Measurements from ENCODE around the gene LRRC28.
A peak's percentile ranks its signal among the peaks of the same experiment; 100 is the strongest.

LRRC28 gene

GRCh38 chr15:99424131-99424571, 172.9 kb downstream of the LRRC28 start:
- DNase-seq: no peak

GRCh38 chr15:99424978-99425656, 173.8 kb downstream of the LRRC28 start:
- peak; percentile 83 for DNase-seq

- DNase-seq: no peak
Observed at GRCh38 chr15:99425657-99426301, 174.5 kb downstream of the LRRC28 start.

DNA sequence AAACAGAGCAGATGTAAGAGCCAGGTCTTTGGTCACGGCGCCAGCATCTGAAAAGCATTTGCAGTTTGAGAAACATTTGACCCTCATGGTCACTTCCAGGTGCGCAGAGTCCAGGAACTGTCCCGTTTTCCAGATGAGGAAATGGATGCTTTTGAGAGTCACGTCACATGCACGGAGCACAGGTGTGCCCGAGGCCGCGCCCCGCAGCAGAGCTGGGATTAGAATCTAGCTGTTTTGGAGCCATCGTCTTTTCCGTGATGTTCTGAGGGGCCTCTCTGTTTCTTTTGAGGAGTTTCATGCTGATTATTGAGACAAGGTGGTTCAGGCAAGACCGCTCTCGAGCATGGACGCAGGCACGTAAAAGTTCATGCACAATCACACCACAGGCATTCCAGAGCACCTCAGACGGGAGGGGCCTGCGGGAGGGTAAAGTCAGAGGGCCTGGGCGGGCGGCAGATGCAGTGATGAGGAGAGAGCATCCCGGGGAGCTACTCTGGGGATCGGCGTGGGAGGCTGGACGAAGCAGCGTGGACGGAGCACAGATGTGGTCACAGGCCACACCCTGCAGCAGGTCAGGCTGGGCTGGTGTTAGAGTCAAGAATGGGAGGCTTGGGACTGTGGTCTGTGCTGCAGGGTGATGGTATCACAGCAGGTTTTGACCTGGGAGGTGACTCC, 175.3 kb downstream of the LRRC28 start:
- no peak for DNase-seq

GRCh38 chr15:99427210-99427609, 175.9 kb downstream of the LRRC28 start:
- DNase-seq: no peak

- no peak for DNase-seq
Observed at GRCh38 chr15:99427668-99428361, 176.5 kb downstream of the LRRC28 start.

- no peak for DNase-seq
Observed at GRCh38 chr15:99429681-99430081, 178.4 kb downstream of the LRRC28 start.

- no peak for DNase-seq
Observed at GRCh38 chr15:99430881-99431401, 179.7 kb downstream of the LRRC28 start.

GRCh38 chr15:99431661-99432091, 180.4 kb downstream of the LRRC28 start:
- DNase-seq: no peak

GRCh38 chr15:99432271-99433025, 181.2 kb downstream of the LRRC28 start:
- DNase-seq: no peak

GRCh38 chr15:99433026-99433756, 181.9 kb downstream of the LRRC28 start:
- DNase-seq: no peak

DNA sequence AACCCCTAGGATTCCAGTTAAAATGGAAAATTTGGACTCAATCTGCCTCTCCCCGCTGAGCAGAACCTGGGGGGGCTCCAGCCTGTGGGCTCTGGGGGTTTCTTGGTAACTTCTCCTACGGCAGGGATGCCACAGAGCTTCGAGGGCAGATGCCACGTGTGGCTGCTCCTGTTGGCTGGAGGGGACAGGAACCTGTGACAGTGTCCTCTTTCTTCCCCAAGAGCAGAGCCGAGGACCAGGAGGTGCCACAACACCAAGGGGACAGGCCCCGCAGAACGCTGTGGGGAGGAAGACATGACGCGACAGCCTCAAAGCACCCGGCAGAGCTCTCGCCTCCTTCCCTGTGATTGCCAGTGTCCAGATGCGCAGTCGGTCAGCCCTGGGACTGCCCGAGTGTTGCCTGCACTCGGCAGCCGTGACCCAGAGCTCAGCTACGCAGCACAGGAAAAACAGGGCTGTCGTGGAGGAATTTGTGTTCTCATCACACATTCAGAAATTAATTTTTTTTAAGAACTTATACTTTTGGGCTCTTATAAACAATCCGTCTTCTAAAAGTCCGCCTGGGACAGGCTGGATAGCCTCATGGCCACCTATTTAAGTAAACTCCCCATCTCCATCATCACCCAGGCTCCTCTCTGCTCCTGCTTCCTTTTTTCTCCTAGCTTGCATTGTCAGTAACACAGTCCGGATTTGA, 182.6 kb downstream of the LRRC28 start:
- DNase-seq: no peak

DNA sequence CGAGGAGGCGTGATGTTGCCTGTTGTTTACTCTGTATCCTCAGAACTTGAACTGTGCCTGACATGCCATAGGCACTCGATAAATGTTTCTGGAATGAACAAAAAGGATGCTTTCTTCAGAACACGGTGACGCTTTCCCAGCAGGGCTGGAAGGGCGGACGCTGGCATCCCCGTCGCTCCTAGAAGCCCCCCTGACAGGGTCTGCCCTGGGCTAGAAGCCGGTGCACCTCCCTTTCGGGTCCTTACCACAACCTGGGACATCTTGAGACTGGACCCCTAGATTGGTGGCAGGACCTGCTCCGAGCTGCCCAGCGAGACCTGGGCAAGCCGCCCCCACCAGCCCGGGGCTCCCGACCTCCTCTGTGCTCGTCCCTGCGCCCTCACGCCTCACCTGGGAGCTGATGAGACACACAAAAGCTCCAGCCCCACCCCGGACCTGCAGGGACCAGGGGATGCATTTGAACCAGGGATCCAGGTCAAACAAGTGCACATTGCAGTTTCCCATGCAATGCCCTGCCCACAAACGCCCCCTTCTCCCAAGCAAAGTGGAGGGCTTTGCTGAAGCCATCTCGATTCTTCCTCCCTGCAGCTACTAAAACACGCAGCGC, 183.3 kb downstream of the LRRC28 start:
- DNase-seq: no peak

- DNase-seq: no peak
Observed at GRCh38 chr15:99435113-99435695, 183.9 kb downstream of the LRRC28 start.

DNA sequence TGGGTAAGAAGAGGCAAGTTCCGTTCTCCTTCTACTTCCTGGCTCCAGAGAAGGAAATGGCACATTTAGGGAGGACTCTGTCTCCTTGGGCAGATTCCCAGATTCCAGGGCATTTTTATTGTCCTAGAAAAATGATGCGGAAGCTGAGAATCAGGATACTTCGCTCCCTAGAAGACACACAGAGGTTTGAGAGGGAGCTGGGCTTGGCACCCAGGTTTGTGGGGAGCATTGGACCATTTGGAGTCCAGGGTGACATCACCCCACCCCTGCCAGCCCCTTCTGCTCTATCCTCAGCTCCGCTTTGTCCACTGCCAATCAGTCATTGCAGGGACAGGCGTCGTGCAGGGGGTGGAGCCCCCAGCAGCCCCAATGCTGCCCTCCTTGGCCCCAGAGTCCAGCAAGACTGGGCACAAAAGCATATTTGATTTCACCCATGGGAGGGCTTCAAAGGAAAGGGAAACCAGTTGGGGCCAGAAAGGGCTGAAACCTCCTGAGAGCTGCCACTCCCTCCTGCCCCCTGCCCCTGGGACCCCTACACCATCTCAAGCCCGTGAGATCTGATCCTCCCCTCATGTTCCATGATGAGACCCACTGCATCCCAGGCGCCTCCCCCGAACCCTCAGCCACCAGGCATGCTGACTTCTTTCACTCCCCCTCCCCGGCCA, 184.7 kb downstream of the LRRC28 start:
- DNase-seq: no peak

DNA sequence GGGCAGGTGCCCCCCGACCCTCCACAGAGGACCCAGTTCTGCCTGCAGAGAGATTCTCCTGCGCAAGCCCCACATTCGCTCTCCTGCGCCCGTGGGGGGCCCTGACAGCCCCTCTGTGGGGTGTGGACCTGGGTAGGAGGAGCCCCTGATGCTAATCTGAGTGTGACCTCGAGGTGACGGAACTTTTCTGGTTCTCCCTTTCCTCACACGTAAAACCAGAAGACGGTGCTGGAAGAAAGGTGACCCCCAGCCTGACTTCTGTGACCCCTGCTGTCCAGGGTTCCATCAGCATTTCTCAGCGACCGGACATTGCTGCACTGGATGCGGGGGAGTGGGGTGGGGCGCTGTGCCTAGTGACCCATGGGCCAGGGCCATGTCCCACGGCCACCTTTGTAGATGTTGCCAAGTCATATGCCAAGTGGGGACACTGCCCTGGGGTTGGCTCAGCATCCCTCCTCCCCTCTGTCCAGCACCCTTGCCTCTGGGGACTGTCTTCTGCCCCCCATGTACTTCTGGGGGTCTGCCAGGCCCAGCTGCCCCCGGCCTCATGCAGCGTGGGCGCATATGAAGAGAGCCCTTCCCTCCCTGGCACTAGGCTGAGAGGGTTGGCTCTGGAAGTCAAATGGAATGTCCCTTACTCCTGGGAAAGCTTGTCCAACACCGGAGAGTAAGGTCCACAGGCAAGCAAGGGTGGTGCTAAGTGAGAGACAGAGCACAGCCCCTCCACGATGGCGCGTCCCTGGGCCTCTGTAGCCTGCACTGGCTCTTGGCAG, 185.4 kb downstream of the LRRC28 start:
- DNase-seq: no peak

- no peak for DNase-seq
Observed at GRCh38 chr15:99437315-99438223, 186.3 kb downstream of the LRRC28 start.

DNA sequence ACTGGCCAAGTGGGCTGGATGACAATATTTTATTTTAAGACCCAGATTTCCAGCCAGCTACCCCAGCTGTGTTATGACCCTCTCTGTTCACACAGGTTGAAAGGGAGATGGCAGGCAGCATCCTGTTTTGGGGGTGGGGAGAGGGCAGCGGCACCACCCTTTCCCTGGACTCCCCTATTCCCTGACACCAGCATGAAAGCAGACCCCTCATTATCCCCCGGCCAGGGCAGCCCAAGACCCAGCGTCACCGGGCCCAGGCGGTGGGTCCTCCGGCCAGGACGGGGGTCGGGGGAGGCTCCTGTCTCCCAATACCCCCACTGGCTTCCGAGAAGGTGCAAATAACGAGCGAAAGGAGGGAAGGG, 186.9 kb downstream of the LRRC28 start:
- DNase-seq: no peak

All from HCEC 1CT (cell line).